CD14-positive monocyte (primary cell): Measurements from ENCODE around the gene ANKS6. TPM values are rescaled to one million over a fixed set of nuclear protein-coding genes. Genes with fewer than 3 reads are reported as not detected.

ENCODE experiments used
- DNase-seq, 3 donors: peaks; one replicate each; pipeline ENCODE4 v3.0.0-alpha.2; 2011 to 2022
- H2AFZ ChIP-seq: 2 replicates; pipeline ENCODE4 v1.6.0; 2012; ENCODE audit warnings: mild to moderate bottlenecking, low read depth, low read length, inconsistent platforms; ENCODE audit not compliant: insufficient read depth, poor library complexity, severe bottlenecking
- H3K27ac ChIP-seq, 2 donors: 1 replicate in 1 of 2; 2 replicates in 1 of 2; pipeline ENCODE4 v1.5.1; 2012 to 2013; ENCODE audit warnings: low read length in 2 of 2, control low read depth in 1 of 2, inconsistent platforms in 1 of 2, low read depth in 1 of 2, mild to moderate bottlenecking in 1 of 2
- H3K27me3 ChIP-seq, 2 donors: one replicate each; pipeline versions ENCODE4 v1.6.0 to v1.6.1; 2011 to 2013; ENCODE audit warnings: low read length in 2 of 2; ENCODE audit not compliant: control insufficient read depth in 2 of 2, insufficient read depth in 2 of 2
- H3K36me3 ChIP-seq, 2 donors: replicated peaks in 1 of 2; 1 replicate in 1 of 2; 2 replicates in 1 of 2; pipeline versions ENCODE4 v1.5.1 to v1.6.1; 2012 to 2013; ENCODE audit warnings: low read length in 2 of 2, control low read depth in 1 of 2, inconsistent platforms in 1 of 2, mild to moderate bottlenecking in 1 of 2; ENCODE audit not compliant: insufficient read depth in 2 of 2, control insufficient read depth in 1 of 2
- H3K4me1 ChIP-seq, 2 donors: 1 replicate in 1 of 2; 2 replicates in 1 of 2; pipeline versions ENCODE4 v1.5.1 to v1.6.1; 2012 to 2013; ENCODE audit warnings: low read length in 2 of 2, control low read depth in 1 of 2, inconsistent platforms in 1 of 2, mild to moderate bottlenecking in 1 of 2, moderate library complexity in 1 of 2; ENCODE audit not compliant: insufficient read depth in 2 of 2, control insufficient read depth in 1 of 2
- H3K4me2 ChIP-seq: replicated peaks from 2 replicates; pipeline ENCODE3; 2012; ENCODE audit warnings: low read length, moderate library complexity, mild to moderate bottlenecking; ENCODE audit not compliant: poor library complexity, severe bottlenecking; ENCODE audit errors: extremely low read depth
- H3K4me3 ChIP-seq, 3 experiments: fragments of 200-600 bp in 1 of 3; sonication (generic) in 1 of 3; replicated peaks in 1 of 3; 1 replicate in 2 of 3; 2 replicates in 1 of 3; pipeline ENCODE4 v1.5.1; 2011 to 2013; ENCODE audit warnings: low read length in 3 of 3, mild to moderate bottlenecking in 3 of 3, control low read depth in 2 of 3, low read depth in 2 of 3, inconsistent platforms in 1 of 3, moderate library complexity in 1 of 3
- H3K79me2 ChIP-seq: 2 replicates; pipeline ENCODE4 v1.6.0; 2012; ENCODE audit warnings: mild to moderate bottlenecking, control low read depth, inconsistent platforms, low read length, moderate library complexity; ENCODE audit not compliant: insufficient read depth
- H3K9ac ChIP-seq: 2 replicates; pipeline ENCODE4 v1.6.0; 2017; ENCODE audit warnings: low read length, mild to moderate bottlenecking; ENCODE audit not compliant: insufficient read depth, poor library complexity, severe bottlenecking
- H3K9me3 ChIP-seq, 2 donors: replicated peaks in 1 of 2; 1 replicate in 1 of 2; 2 replicates in 1 of 2; pipeline versions ENCODE4 v1.5.1 to v1.6.1; 2012 to 2013; ENCODE audit warnings: low read length in 2 of 2, control low read depth in 1 of 2; ENCODE audit not compliant: control insufficient read depth in 1 of 2, insufficient read depth in 1 of 2
- H4K20me1 ChIP-seq: 2 replicates; pipeline ENCODE4 v1.6.0; 2012; ENCODE audit warnings: mild to moderate bottlenecking, low read length, control low read depth, moderate library complexity; ENCODE audit not compliant: insufficient read depth
- H3K27ac Mint-ChIP-seq, 7 donors: one replicate each; pipeline ENCODE4 v1.8.0; 2020; ENCODE audit warnings: mild to moderate bottlenecking in 7 of 7, mixed read lengths in 7 of 7, moderate library complexity in 6 of 7, inconsistent platforms in 2 of 7
- H3K27me3 Mint-ChIP-seq, 3 donors: one replicate each; pipeline ENCODE4 v1.8.0; 2021 to 2022; ENCODE audit warnings: low read depth in 3 of 3, mild to moderate bottlenecking in 3 of 3, mixed read lengths in 3 of 3, moderate library complexity in 3 of 3, inconsistent platforms in 1 of 3
- H3K36me3 Mint-ChIP-seq, 2 donors: one replicate each; pipeline ENCODE4 v1.8.0; 2020; ENCODE audit warnings: mixed read lengths in 2 of 2, inconsistent platforms in 1 of 2, mild to moderate bottlenecking in 1 of 2
- H3K4me1 Mint-ChIP-seq: one replicate; pipeline ENCODE4 v1.8.0; 2020; ENCODE audit warnings: mild to moderate bottlenecking, mixed read lengths
- H3K4me3 Mint-ChIP-seq, 2 donors: one replicate each; pipeline ENCODE4 v1.8.0; 2020; ENCODE audit warnings: mild to moderate bottlenecking in 2 of 2, mixed read lengths in 2 of 2, moderate library complexity in 1 of 2
- H3K9me3 Mint-ChIP-seq, 7 donors: one replicate each; pipeline ENCODE4 v1.8.0; 2020 to 2022; ENCODE audit warnings: mixed read lengths in 7 of 7, mild to moderate bottlenecking in 6 of 7, moderate library complexity in 6 of 7, inconsistent platforms in 2 of 7
- WGBS: methylation state at CpG from one replicate; pipeline ENCODE4 v1.1.5; 2013; ENCODE audit warnings: missing lambda C conversion rate; ENCODE audit not compliant: insufficient coverage; 5-methylcytosine and 5-hydroxymethylcytosine counted together
- intact Hi-C, 2 donors: fragments of 100-400 bp; cut with micrococcal nuclease; formaldehyde crosslinking; loops; one replicate each; pipeline versions ENCODE4 v1.15.0 to v1.15.1; 2023
- polyA plus RNA-seq, 3 donors: library from polyadenylated mRNA; depleted of rRNA in 1 of 3; unstranded in 2 of 3; stranded (reverse) in 1 of 3; fragments of 300-500 nt in 2 of 3; fragments of >200 nt in 1 of 3; fragmentation: Illumina TruSeq in 2 of 3; gene quantifications; 1 replicate in 2 of 3; 2 replicates in 1 of 3; pipeline ENCODE4 v1.2.3, GENCODE V29; 2012 to 2021
- TF ChIP-seq, protein P1 (sequence below): fragments of 200-600 bp; IDR thresholded peaks from one replicate; pipeline ENCODE4 v1.8.0; 2022; ENCODE audit warnings: antibody characterized with exemption, mild to moderate bottlenecking

The ANKS6 gene
- polyA plus RNA-seq, 3 donors: 0.20 to 1.5 (median 0.56) TPM

DNA sequence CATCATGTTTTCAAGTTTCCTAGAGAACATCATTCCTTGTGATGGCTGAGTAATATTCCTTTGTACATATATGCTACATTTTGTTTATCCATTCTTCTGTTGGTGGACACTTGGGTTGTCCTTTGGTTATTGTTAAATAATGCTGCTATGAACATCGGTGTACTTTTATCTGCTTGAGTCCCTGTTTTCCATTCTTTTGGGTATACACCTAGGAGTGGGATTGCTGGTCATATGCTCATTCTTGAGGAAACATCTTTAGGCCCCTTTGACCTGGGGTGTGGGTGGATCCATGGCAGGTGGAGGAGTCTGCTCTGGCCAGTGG lies 36.4 kb upstream of the ANKS6 start:
- intact Hi-C loops: no loop called here
- Mint-ChIP-seq H3K27ac (no peak overlapping the region), H3K4me3 (no peak overlapping the region), H3K4me1 (peaks cover 15% of the 10 kb centered on the region), H3K27me3 (peaks cover 0 to 2% (median 2%) of the 10 kb centered on the region in 3 donors), H3K9me3 (peaks cover 0 to 2% (median 0%) of the 10 kb centered on the region in 7 donors), H3K36me3 (peaks cover 0 to 1% of the 10 kb centered on the region in 2 donors)
- H3K27ac ChIP-seq: no peak overlapping the region
- no peak overlapping the region for H3K4me2 ChIP-seq
- H3K9me3 ChIP-seq: no peaks in the 10 kb centered on the region
- no peak overlapping the region for H2AFZ ChIP-seq
- peaks cover 0 to 3% of the 10 kb centered on the region in 2 donors for H3K4me1 ChIP-seq
- H3K36me3 ChIP-seq: no peaks in the 10 kb centered on the region
- H3K4me3 ChIP-seq: no peak overlapping the region
- H3K27me3 ChIP-seq: no peaks in the 10 kb centered on the region
- no peaks in the 10 kb centered on the region for H3K79me2 ChIP-seq
- no peaks in the 10 kb centered on the region for H4K20me1 ChIP-seq
- DNase-seq: no peak
- TF ChIP-seq, protein P1, sequence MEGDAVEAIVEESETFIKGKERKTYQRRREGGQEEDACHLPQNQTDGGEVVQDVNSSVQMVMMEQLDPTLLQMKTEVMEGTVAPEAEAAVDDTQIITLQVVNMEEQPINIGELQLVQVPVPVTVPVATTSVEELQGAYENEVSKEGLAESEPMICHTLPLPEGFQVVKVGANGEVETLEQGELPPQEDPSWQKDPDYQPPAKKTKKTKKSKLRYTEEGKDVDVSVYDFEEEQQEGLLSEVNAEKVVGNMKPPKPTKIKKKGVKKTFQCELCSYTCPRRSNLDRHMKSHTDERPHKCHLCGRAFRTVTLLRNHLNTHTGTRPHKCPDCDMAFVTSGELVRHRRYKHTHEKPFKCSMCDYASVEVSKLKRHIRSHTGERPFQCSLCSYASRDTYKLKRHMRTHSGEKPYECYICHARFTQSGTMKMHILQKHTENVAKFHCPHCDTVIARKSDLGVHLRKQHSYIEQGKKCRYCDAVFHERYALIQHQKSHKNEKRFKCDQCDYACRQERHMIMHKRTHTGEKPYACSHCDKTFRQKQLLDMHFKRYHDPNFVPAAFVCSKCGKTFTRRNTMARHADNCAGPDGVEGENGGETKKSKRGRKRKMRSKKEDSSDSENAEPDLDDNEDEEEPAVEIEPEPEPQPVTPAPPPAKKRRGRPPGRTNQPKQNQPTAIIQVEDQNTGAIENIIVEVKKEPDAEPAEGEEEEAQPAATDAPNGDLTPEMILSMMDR: no peak
- H3K9ac ChIP-seq: no peak overlapping the region
- WGBS: no CpG with 5 or more reads among the region's 1 CpG

DNA sequence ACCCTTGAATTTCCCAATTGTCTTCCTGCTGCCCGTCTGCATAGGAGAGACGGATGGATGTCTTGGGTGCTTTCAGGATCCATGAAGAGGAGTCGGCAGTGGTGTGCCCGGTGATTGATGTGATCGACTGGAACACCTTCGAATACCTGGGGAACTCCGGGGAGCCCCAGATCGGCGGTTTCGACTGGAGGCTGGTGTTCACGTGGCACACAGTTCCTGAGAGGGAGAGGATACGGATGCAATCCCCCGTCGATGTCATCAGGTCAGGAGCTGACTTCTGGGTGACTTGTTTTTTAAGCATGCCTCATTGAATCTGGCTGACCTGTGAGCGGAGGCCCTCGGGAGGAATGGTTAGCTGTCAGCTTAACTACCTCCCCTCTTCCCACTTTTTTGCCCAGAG lies 35.3 kb upstream of the ANKS6 start:
- Histone ChIP-seq H2AFZ (no peak overlapping the region), H3K4me2 (no peak overlapping the region), H3K4me3 (no peak overlapping the region), H3K4me1 (peaks cover 0 to 3% of the 10 kb centered on the region in 2 donors), H3K79me2 (no peaks in the 10 kb centered on the region), H3K9ac (no peak overlapping the region), H3K36me3 (no peaks in the 10 kb centered on the region), H3K27me3 (no peaks in the 10 kb centered on the region), H3K9me3 (no peaks in the 10 kb centered on the region), H3K27ac (no peak overlapping the region), H4K20me1 (no peaks in the 10 kb centered on the region)
- Mint-ChIP-seq H3K36me3 (peaks cover 0 to 1% of the 10 kb centered on the region in 2 donors), H3K27me3 (peaks cover 1 to 4% (median 2%) of the 10 kb centered on the region in 3 donors), H3K27ac (no peak overlapping the region), H3K9me3 (peaks cover 0 to 2% (median 0%) of the 10 kb centered on the region in 7 donors), H3K4me3 (no peak overlapping the region), H3K4me1 (peaks cover 15% of the 10 kb centered on the region)
- TF ChIP-seq, protein P1: no peak
- DNase-seq: no peak
- intact Hi-C loops: no loop called here
- WGBS: 96% methylated on average over 12 of the region's 16 CpGs
